ENCODE results near the gene AMPD3.

AMPD3 gene

GRCh38 chr11:10498022-10498400 lies 42.9 kb downstream of the AMPD3 start:
- 97% methylated on average over 7 of the region's 7 CpGs for WGBS
- H2BK120ac ChIP-seq (ENCODE audit: low read depth, low read length), result no peak overlapping the region
- H3K79me1 ChIP-seq (replicated peaks; ENCODE audit: low read length, poor library complexity, severe bottlenecking), result peaks cover 11% of the 10 kb centered on the region
- H4K91ac ChIP-seq (ENCODE audit: low read length), result no peak overlapping the region
- H2BK15ac ChIP-seq (ENCODE audit: low read depth, poor library complexity, severe bottlenecking), result peak overlapping the region; percentile 37
- H2BK5ac ChIP-seq (ENCODE audit: low read depth, low read length, poor library complexity, severe bottlenecking), result no peak overlapping the region
- no peak overlapping the region for H4K8ac ChIP-seq (ENCODE audit: low read length)
- H3K27me3 ChIP-seq (ENCODE audit: control insufficient read depth in 1 of 2, insufficient read depth in 1 of 2, low read length in 2 of 2), result no peaks in the 10 kb centered on the region
- H3K18ac ChIP-seq (ENCODE audit: low read depth in 1 of 2, low read length in 2 of 2), result no peak overlapping the region
- H3K9me3 ChIP-seq (ENCODE audit: control insufficient read depth, low read length), result no peaks in the 10 kb centered on the region
- H2AFZ ChIP-seq (ENCODE audit: low read depth, low read length), result no peak overlapping the region
- DNase-seq, result no peak
- H3K4me1 ChIP-seq (ENCODE audit: control insufficient read depth, insufficient read depth, low read depth, low read length), result peaks cover 4% of the 10 kb centered on the region
- no peak overlapping the region for H2BK12ac ChIP-seq (ENCODE audit: low read length in 2 of 2)
- no peak overlapping the region for H3K9ac ChIP-seq (ENCODE audit: low read length)
- H3K14ac ChIP-seq (ENCODE audit: low read length in 2 of 2), result no peak overlapping the region
- H3K27ac ChIP-seq (ENCODE audit: low read length, poor library complexity, severe bottlenecking), result no peak overlapping the region
- peaks cover 60 to 84% of the 10 kb centered on the region in 2 experiments for H3K36me3 ChIP-seq (ENCODE audit: control insufficient read depth in 1 of 2, insufficient read depth in 2 of 2, low read depth in 1 of 2, low read length in 2 of 2)
- no peak overlapping the region for H3K4me2 ChIP-seq (ENCODE audit: low read length, poor library complexity, severe bottlenecking)
- H3K23ac ChIP-seq (ENCODE audit: low read length in 2 of 2), result no peak overlapping the region
- H2AK5ac ChIP-seq (ENCODE audit: low read length, severe bottlenecking), result no peak overlapping the region
- H3K4ac ChIP-seq (ENCODE audit: low read depth in 1 of 2, low read length in 2 of 2), result no peak overlapping the region
- no peak overlapping the region for H3K4me3 ChIP-seq (ENCODE audit: insufficient read depth in 1 of 2, low read depth in 1 of 2, low read length in 2 of 2)

- 87% methylated on average over 10 of the region's 10 CpGs for WGBS
- no peak overlapping the region for H3K4ac ChIP-seq (ENCODE audit: low read depth in 1 of 2, low read length in 2 of 2)
- H2BK120ac ChIP-seq (ENCODE audit: low read depth, low read length), result no peak overlapping the region
- no peak overlapping the region for H3K14ac ChIP-seq (ENCODE audit: low read length in 2 of 2)
- H3K18ac ChIP-seq (ENCODE audit: low read depth in 1 of 2, low read length in 2 of 2), result no peak overlapping the region
- no peaks in the 10 kb centered on the region for H3K9me3 ChIP-seq (ENCODE audit: control insufficient read depth, low read length)
- no peak overlapping the region for H4K8ac ChIP-seq (ENCODE audit: low read length)
- H2BK5ac ChIP-seq (ENCODE audit: low read depth, low read length, poor library complexity, severe bottlenecking), result no peak overlapping the region
- no peak overlapping the region for H4K91ac ChIP-seq (ENCODE audit: low read length)
- no peak overlapping the region for H3K9ac ChIP-seq (ENCODE audit: low read length)
- no peak overlapping the region for H2AK5ac ChIP-seq (ENCODE audit: low read length, severe bottlenecking)
- H2BK15ac ChIP-seq (ENCODE audit: low read depth, poor library complexity, severe bottlenecking), result peak overlapping the region; percentile 37
- H2AFZ ChIP-seq (ENCODE audit: low read depth, low read length), result no peak overlapping the region
- no peak overlapping the region for H3K23ac ChIP-seq (ENCODE audit: low read length in 2 of 2)
- no peak overlapping the region for H3K4me3 ChIP-seq (ENCODE audit: insufficient read depth in 1 of 2, low read depth in 1 of 2, low read length in 2 of 2)
- H3K36me3 ChIP-seq (ENCODE audit: control insufficient read depth in 1 of 2, insufficient read depth in 2 of 2, low read depth in 1 of 2, low read length in 2 of 2), result peaks cover 53 to 78% of the 10 kb centered on the region in 2 experiments
- peaks cover 2% of the 10 kb centered on the region for H3K4me1 ChIP-seq (ENCODE audit: control insufficient read depth, insufficient read depth, low read depth, low read length)
- no peak overlapping the region for H3K4me2 ChIP-seq (ENCODE audit: low read length, poor library complexity, severe bottlenecking)
- no peak overlapping the region for H3K27ac ChIP-seq (ENCODE audit: low read length, poor library complexity, severe bottlenecking)
- H2BK12ac ChIP-seq (ENCODE audit: low read length in 2 of 2), result no peak overlapping the region
- no peaks in the 10 kb centered on the region for H3K27me3 ChIP-seq (ENCODE audit: control insufficient read depth in 1 of 2, insufficient read depth in 1 of 2, low read length in 2 of 2)
- H3K79me1 ChIP-seq (replicated peaks; ENCODE audit: low read length, poor library complexity, severe bottlenecking), result peaks cover 7% of the 10 kb centered on the region
- DNase-seq, result no peak
Observed at GRCh38 chr11:10498426-10499250, 43.6 kb downstream of the AMPD3 start.

- 98% methylated on average over 5 of the region's 5 CpGs for WGBS
- Histone ChIP-seq H3K4me1 (ENCODE audit: control insufficient read depth, insufficient read depth, low read depth, low read length) (peaks cover 2% of the 10 kb centered on the region), H4K8ac (ENCODE audit: low read length) (no peak overlapping the region), H3K9ac (ENCODE audit: low read length) (no peak overlapping the region), H2BK12ac (ENCODE audit: low read length in 2 of 2) (no peak overlapping the region), H3K27ac (ENCODE audit: low read length, poor library complexity, severe bottlenecking) (no peak overlapping the region), H3K36me3 (ENCODE audit: control insufficient read depth in 1 of 2, insufficient read depth in 2 of 2, low read depth in 1 of 2, low read length in 2 of 2) (peaks cover 45 to 79% of the 10 kb centered on the region in 2 experiments), H3K23ac (ENCODE audit: low read length in 2 of 2) (no peak overlapping the region), H4K91ac (ENCODE audit: low read length) (peak overlapping the region; percentile 1), H2BK120ac (ENCODE audit: low read depth, low read length) (no peak overlapping the region), H3K79me1 (replicated peaks; ENCODE audit: low read length, poor library complexity, severe bottlenecking) (peaks cover 7% of the 10 kb centered on the region), H3K4me3 (ENCODE audit: insufficient read depth in 1 of 2, low read depth in 1 of 2, low read length in 2 of 2) (no peak overlapping the region), H2BK5ac (ENCODE audit: low read depth, low read length, poor library complexity, severe bottlenecking) (no peak overlapping the region), H3K27me3 (ENCODE audit: control insufficient read depth in 1 of 2, insufficient read depth in 1 of 2, low read length in 2 of 2) (no peaks in the 10 kb centered on the region), H2BK15ac (ENCODE audit: low read depth, poor library complexity, severe bottlenecking) (no peak overlapping the region), H3K4me2 (ENCODE audit: low read length, poor library complexity, severe bottlenecking) (no peak overlapping the region), H3K18ac (ENCODE audit: low read depth in 1 of 2, low read length in 2 of 2) (no peak overlapping the region), H2AFZ (ENCODE audit: low read depth, low read length) (no peak overlapping the region), H3K9me3 (ENCODE audit: control insufficient read depth, low read length) (no peaks in the 10 kb centered on the region), H2AK5ac (ENCODE audit: low read length, severe bottlenecking) (no peak overlapping the region), H3K14ac (ENCODE audit: low read length in 2 of 2) (no peak overlapping the region), H3K4ac (ENCODE audit: low read depth in 1 of 2, low read length in 2 of 2) (no peak overlapping the region)
- no peak for DNase-seq
Observed at GRCh38 chr11:10499452-10499851, 44.4 kb downstream of the AMPD3 start.

GRCh38 chr11:10499874-10500601 lies 45.0 kb downstream of the AMPD3 start:
- H2AK5ac ChIP-seq (ENCODE audit: low read length, severe bottlenecking), result no peak overlapping the region
- no peak overlapping the region for H3K4me3 ChIP-seq (ENCODE audit: insufficient read depth in 1 of 2, low read depth in 1 of 2, low read length in 2 of 2)

More at GRCh38 chr11:10499874-10500601, 45.0 kb downstream of the AMPD3 start:
- Histone ChIP-seq H2BK15ac (ENCODE audit: low read depth, poor library complexity, severe bottlenecking) (no peak overlapping the region), H3K9ac (ENCODE audit: low read length) (no peak overlapping the region), H3K18ac (ENCODE audit: low read depth in 1 of 2, low read length in 2 of 2) (no peak overlapping the region), H3K4me2 (ENCODE audit: low read length, poor library complexity, severe bottlenecking) (no peak overlapping the region), H3K23ac (ENCODE audit: low read length in 2 of 2) (no peak overlapping the region), H3K36me3 (ENCODE audit: control insufficient read depth in 1 of 2, insufficient read depth in 2 of 2, low read depth in 1 of 2, low read length in 2 of 2) (peaks cover 39 to 78% of the 10 kb centered on the region in 2 experiments), H3K4me1 (ENCODE audit: control insufficient read depth, insufficient read depth, low read depth, low read length) (peaks cover 2% of the 10 kb centered on the region), H4K8ac (ENCODE audit: low read length) (no peak overlapping the region), H3K79me1 (replicated peaks; ENCODE audit: low read length, poor library complexity, severe bottlenecking) (peaks cover 6% of the 10 kb centered on the region), H2BK5ac (ENCODE audit: low read depth, low read length, poor library complexity, severe bottlenecking) (no peak overlapping the region), H3K27me3 (ENCODE audit: control insufficient read depth in 1 of 2, insufficient read depth in 1 of 2, low read length in 2 of 2) (no peaks in the 10 kb centered on the region), H2AFZ (ENCODE audit: low read depth, low read length) (no peak overlapping the region), H4K91ac (ENCODE audit: low read length) (peak overlapping the region; percentile 21), H2BK120ac (ENCODE audit: low read depth, low read length) (no peak overlapping the region), H3K4ac (ENCODE audit: low read depth in 1 of 2, low read length in 2 of 2) (no peak overlapping the region), H2BK12ac (ENCODE audit: low read length in 2 of 2) (no peak overlapping the region), H3K9me3 (ENCODE audit: control insufficient read depth, low read length) (no peaks in the 10 kb centered on the region), H3K14ac (ENCODE audit: low read length in 2 of 2) (peak overlapping the region in 1 of 2 experiments; percentile 72), H3K27ac (ENCODE audit: low read length, poor library complexity, severe bottlenecking) (no peak overlapping the region)
- WGBS, result 90% methylated on average over 15 of the region's 15 CpGs
- no peak for DNase-seq
